H9 (cell line): ENCODE measurements around the gene FBXW4. TPM values are rescaled to one million over a fixed set of nuclear protein-coding genes. Genes with fewer than 3 reads are reported as not detected.

Experiments used
- DNase-seq: peaks from one replicate; pipeline ENCODE4 v3.0.0-alpha.2; 2017
- H2AFZ ChIP-seq: one replicate; pipeline ENCODE4 v1.6.1; 2013; ENCODE audit warnings: mild to moderate bottlenecking, low read length, control low read depth, moderate library complexity
- H2AK5ac ChIP-seq: 2 replicates; pipeline ENCODE4 v1.6.1; 2013; ENCODE audit warnings: low read length, control low read depth, mixed read lengths; ENCODE audit not compliant: insufficient read length
- H2BK120ac ChIP-seq: one replicate; pipeline ENCODE4 v1.6.1; 2013; ENCODE audit warnings: low read depth, mild to moderate bottlenecking, low read length, control low read depth, inconsistent platforms; ENCODE audit not compliant: poor library complexity, severe bottlenecking
- H2BK12ac ChIP-seq: 2 replicates; pipeline ENCODE4 v1.6.1; 2013; ENCODE audit warnings: low read length, control low read depth, mixed read lengths, low read depth; ENCODE audit not compliant: insufficient read length
- H2BK15ac ChIP-seq: 2 replicates; pipeline ENCODE4 v1.6.1; 2013; ENCODE audit warnings: low read depth, low read length, control low read depth
- H2BK20ac ChIP-seq: one replicate; pipeline ENCODE4 v1.6.1; 2013; ENCODE audit warnings: low read depth, mild to moderate bottlenecking, low read length, control low read depth, inconsistent platforms; ENCODE audit not compliant: poor library complexity, severe bottlenecking
- H2BK5ac ChIP-seq: 2 replicates; pipeline ENCODE4 v1.6.1; 2013; ENCODE audit warnings: low read length, control low read depth, mixed read lengths; ENCODE audit not compliant: insufficient read length
- H3K14ac ChIP-seq: 2 replicates; pipeline ENCODE4 v1.6.1; 2013; ENCODE audit warnings: low read length, control low read depth; ENCODE audit not compliant: insufficient read depth
- H3K18ac ChIP-seq: 2 replicates; pipeline ENCODE4 v1.6.1; 2013; ENCODE audit warnings: low read depth, mild to moderate bottlenecking, mixed read lengths, low read length, control low read depth; ENCODE audit not compliant: insufficient read length
- H3K23ac ChIP-seq: 2 replicates; pipeline ENCODE4 v1.6.1; 2013; ENCODE audit warnings: low read length, control low read depth, mixed read lengths, low read depth; ENCODE audit not compliant: insufficient read length
- H3K23me2 ChIP-seq: 2 replicates; pipeline ENCODE4 v1.6.1; 2013; ENCODE audit warnings: low read depth, mild to moderate bottlenecking, mixed read lengths, low read length, control low read depth; ENCODE audit not compliant: insufficient read length, poor library complexity, severe bottlenecking
- H3K27ac ChIP-seq: 2 replicates; pipeline ENCODE4 v1.5.1; 2013; ENCODE audit warnings: low read length, control low read depth, mixed read lengths, low read depth; ENCODE audit not compliant: insufficient read length
- H3K27me3 ChIP-seq: 2 replicates; pipeline ENCODE4 v1.6.1; 2013; ENCODE audit warnings: low read length, control low read depth, inconsistent platforms; ENCODE audit not compliant: insufficient read depth
- H3K4ac ChIP-seq: 2 replicates; pipeline ENCODE4 v1.6.1; 2013; ENCODE audit warnings: low read depth, mild to moderate bottlenecking, control low read depth, inconsistent platforms, low read length, moderate library complexity
- H3K4me1 ChIP-seq: 2 replicates; pipeline ENCODE4 v1.6.1; 2013; ENCODE audit warnings: low read length, control low read depth, inconsistent platforms; ENCODE audit not compliant: insufficient read depth
- H3K4me2 ChIP-seq: 2 replicates; pipeline ENCODE4 v1.6.1; 2013; ENCODE audit warnings: low read length, control low read depth, mixed read lengths; ENCODE audit not compliant: insufficient read length, insufficient read depth
- H3K56ac ChIP-seq: 2 replicates; pipeline ENCODE4 v1.6.1; 2013; ENCODE audit warnings: low read depth, mild to moderate bottlenecking, mixed read lengths, low read length, control low read depth; ENCODE audit not compliant: insufficient read length
- H3K79me1 ChIP-seq: 2 replicates; pipeline ENCODE4 v1.6.1; 2013; ENCODE audit warnings: low read depth, mild to moderate bottlenecking, moderate library complexity, low read length, control low read depth, inconsistent platforms; ENCODE audit not compliant: insufficient read depth, poor library complexity, severe bottlenecking
- H3K79me2 ChIP-seq: 2 replicates; pipeline ENCODE4 v1.6.1; 2013; ENCODE audit warnings: low read length, control low read depth, inconsistent platforms; ENCODE audit not compliant: insufficient read depth
- H3K9ac ChIP-seq: 2 replicates; pipeline ENCODE4 v1.6.1; 2013; ENCODE audit warnings: low read length, control low read depth, mixed read lengths; ENCODE audit not compliant: insufficient read length; ENCODE audit errors: extremely low read depth
- H3K9me3 ChIP-seq: one replicate; pipeline ENCODE4 v1.6.1; 2013; ENCODE audit warnings: low read depth, low read length, inconsistent platforms; ENCODE audit not compliant: control insufficient read depth
- H3T11ph ChIP-seq: one replicate; pipeline ENCODE4 v1.6.1; 2013; ENCODE audit warnings: mild to moderate bottlenecking, low read length, control low read depth, inconsistent platforms
- H4K20me1 ChIP-seq: one replicate; pipeline ENCODE4 v1.6.1; 2013; ENCODE audit not compliant: control insufficient read depth, insufficient read length, insufficient read depth
- H4K5ac ChIP-seq: 2 replicates; pipeline ENCODE4 v1.6.1; 2013; ENCODE audit warnings: low read depth, mild to moderate bottlenecking, mixed read lengths, low read length, control low read depth; ENCODE audit not compliant: insufficient read length
- H4K8ac ChIP-seq: replicated peaks from 2 replicates; pipeline ENCODE4 v1.6.1; 2013; ENCODE audit warnings: low read length, control low read depth, mixed read lengths, low read depth; ENCODE audit not compliant: insufficient read length
- H4K91ac ChIP-seq: 2 replicates; pipeline ENCODE4 v1.6.1; 2013; ENCODE audit warnings: low read depth, mild to moderate bottlenecking, moderate library complexity, mixed read lengths, low read length, control low read depth; ENCODE audit not compliant: insufficient read length
- H3K27ac Mint-ChIP-seq, 3 experiments: 2 replicates in 2 of 3; 3 replicates in 1 of 3; pipeline ENCODE4 v1.8.0; 2020 to 2021; ENCODE audit warnings: mixed read lengths in 3 of 3, mild to moderate bottlenecking in 1 of 3, moderate library complexity in 1 of 3
- H3K27me3 Mint-ChIP-seq: 2 replicates; pipeline ENCODE4 v1.8.0; 2021; ENCODE audit warnings: low read depth, mild to moderate bottlenecking, moderate library complexity, mixed read lengths
- H3K36me3 Mint-ChIP-seq, 3 experiments: 2 replicates in 2 of 3; 3 replicates in 1 of 3; pipeline ENCODE4 v1.8.0; 2020 to 2021; ENCODE audit warnings: low read depth in 3 of 3, mixed read lengths in 3 of 3; ENCODE audit not compliant: insufficient read depth in 1 of 3
- H3K4me1 Mint-ChIP-seq, 2 experiments: 2 replicates each; pipeline ENCODE4 v1.8.0; 2020; ENCODE audit warnings: mixed read lengths in 2 of 2
- H3K4me3 Mint-ChIP-seq, 2 experiments: 2 replicates in 1 of 2; 3 replicates in 1 of 2; pipeline ENCODE4 v1.8.0; 2020 to 2021; ENCODE audit warnings: mild to moderate bottlenecking in 2 of 2, mixed read lengths in 2 of 2, moderate library complexity in 1 of 2
- H3K9me3 Mint-ChIP-seq, 2 experiments: 2 replicates in 1 of 2; 3 replicates in 1 of 2; pipeline ENCODE4 v1.8.0; 2020; ENCODE audit warnings: mild to moderate bottlenecking in 2 of 2, mixed read lengths in 2 of 2, moderate library complexity in 1 of 2
- WGBS: extraction: QIAGEN DNeasy Blood & Tissue Kit; methylation state at CpG from one replicate; pipeline ENCODE4 v1.1.7; 2013; ENCODE audit warnings: missing lambda C conversion rate, low lambda C conversion rate, mixed read lengths; ENCODE audit not compliant: insufficient read length; ENCODE audit errors: extremely low coverage; 5-methylcytosine and 5-hydroxymethylcytosine counted together
- total RNA-seq: library from RNA; stranded (reverse); gene quantifications from 2 replicates; pipeline ENCODE4 v1.2.1, GENCODE V29; 2021
- TF ChIP-seq, protein P1 (sequence below): fragments of 200-600 bp; sonication (generic); conservative IDR thresholded peaks from 3 replicates; pipeline ENCODE4 v1.8.0; 2021; ENCODE audit warnings: antibody characterized with exemption, mild to moderate bottlenecking

Gene FBXW4
- total RNA-seq, 1 experiment from 2014 or later = 41.6 TPM

DNA sequence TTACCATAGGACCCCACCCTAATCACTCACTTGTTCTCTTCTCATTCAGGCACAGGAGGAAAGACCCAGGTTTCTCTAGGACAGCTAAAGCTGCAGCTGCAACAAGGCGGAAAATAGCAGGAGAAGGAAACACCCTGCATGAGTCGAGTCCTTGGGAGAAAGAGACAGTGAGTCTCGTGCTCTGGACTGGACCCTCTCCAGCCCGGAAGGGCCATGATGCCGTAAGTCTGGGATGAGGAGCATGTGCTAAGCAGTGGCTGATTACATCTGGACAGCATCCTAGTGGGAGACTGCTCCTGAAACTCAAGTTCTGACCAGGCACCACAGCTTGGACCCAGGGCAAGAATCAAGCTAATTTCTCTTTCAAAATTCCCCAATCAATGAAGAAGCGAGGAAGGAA is 39.4 kb downstream of the FBXW4 start:
- WGBS = no CpG with 5 or more reads among the region's 6 CpGs

More for the DNA sequence above, 39.4 kb downstream of the FBXW4 start:
- no peak overlapping the region for H3K27ac ChIP-seq
- no peaks in the 10 kb centered on the region for H3K79me2 ChIP-seq
- H3K4me2 ChIP-seq = no peak overlapping the region
- H3K9me3 ChIP-seq = no peaks in the 10 kb centered on the region
- no peak overlapping the region for H3T11ph ChIP-seq
- H2BK12ac ChIP-seq = no peak overlapping the region
- Mint-ChIP-seq H3K4me3 (no peak overlapping the region), H3K4me1 (peaks cover 13 to 24% of the 10 kb centered on the region in 2 experiments), H3K27ac (0 out of 7 replicates have a peak overlapping the region, but pooled peaks of 1 of the 3 experiments have one; percentile 25), H3K27me3 (no peaks in the 10 kb centered on the region), H3K9me3 (no peaks in the 10 kb centered on the region), H3K36me3 (peaks cover 2 to 26% (median 18%) of the 10 kb centered on the region in 3 experiments; a peak in 6 of 7 replicates)
- TF ChIP-seq, protein P1, sequence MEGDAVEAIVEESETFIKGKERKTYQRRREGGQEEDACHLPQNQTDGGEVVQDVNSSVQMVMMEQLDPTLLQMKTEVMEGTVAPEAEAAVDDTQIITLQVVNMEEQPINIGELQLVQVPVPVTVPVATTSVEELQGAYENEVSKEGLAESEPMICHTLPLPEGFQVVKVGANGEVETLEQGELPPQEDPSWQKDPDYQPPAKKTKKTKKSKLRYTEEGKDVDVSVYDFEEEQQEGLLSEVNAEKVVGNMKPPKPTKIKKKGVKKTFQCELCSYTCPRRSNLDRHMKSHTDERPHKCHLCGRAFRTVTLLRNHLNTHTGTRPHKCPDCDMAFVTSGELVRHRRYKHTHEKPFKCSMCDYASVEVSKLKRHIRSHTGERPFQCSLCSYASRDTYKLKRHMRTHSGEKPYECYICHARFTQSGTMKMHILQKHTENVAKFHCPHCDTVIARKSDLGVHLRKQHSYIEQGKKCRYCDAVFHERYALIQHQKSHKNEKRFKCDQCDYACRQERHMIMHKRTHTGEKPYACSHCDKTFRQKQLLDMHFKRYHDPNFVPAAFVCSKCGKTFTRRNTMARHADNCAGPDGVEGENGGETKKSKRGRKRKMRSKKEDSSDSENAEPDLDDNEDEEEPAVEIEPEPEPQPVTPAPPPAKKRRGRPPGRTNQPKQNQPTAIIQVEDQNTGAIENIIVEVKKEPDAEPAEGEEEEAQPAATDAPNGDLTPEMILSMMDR = no peak
- no peaks in the 10 kb centered on the region for H4K20me1 ChIP-seq
- H3K14ac ChIP-seq = no peak overlapping the region
- no peak overlapping the region for H3K18ac ChIP-seq
- DNase-seq = no peak
- no peak overlapping the region for H3K4ac ChIP-seq
- no peak overlapping the region for H4K91ac ChIP-seq
- H3K23ac ChIP-seq = no peak overlapping the region
- no peaks in the 10 kb centered on the region for H3K27me3 ChIP-seq
- no peak overlapping the region for H2BK5ac ChIP-seq
- no peak overlapping the region for H2BK120ac ChIP-seq
- no peak overlapping the region for H2AFZ ChIP-seq
- H2BK15ac ChIP-seq = no peak overlapping the region
- no peak overlapping the region for H4K8ac ChIP-seq
- no peak overlapping the region for H2AK5ac ChIP-seq
- H3K23me2 ChIP-seq = no peaks in the 10 kb centered on the region
- H3K9ac ChIP-seq = no peak overlapping the region
- no peak overlapping the region for H4K5ac ChIP-seq
- H2BK20ac ChIP-seq = no peak overlapping the region
- H3K79me1 ChIP-seq = no peaks in the 10 kb centered on the region
- peaks cover 2% of the 10 kb centered on the region; the same call in 1 of the 2 replicates for H3K4me1 ChIP-seq
- no peak overlapping the region for H3K56ac ChIP-seq
